Natural killer cell (primary cell): ENCODE measurements around the gene CALD1. TPM values are rescaled to one million over a fixed set of nuclear protein-coding genes. Genes with fewer than 3 reads are reported as not detected.

Source experiments
- ATAC-seq, 3 donors: fragments of 150-1000 bp in 2 of 3; fragments of 200-7000 bp in 1 of 3; cut with Tn5 transposase; 1 replicate in 1 of 3; 2 replicates in 2 of 3; pipeline ENCODE4 v1.10.0; 2021; ENCODE audit warnings: mild to moderate bottlenecking in 2 of 3, moderate library complexity in 2 of 3
- DNase-seq, 2 donors: peaks; one replicate each; pipeline versions ENCODE4 v3.0.0 to v3.0.0-alpha.2; 2013 to 2021; ENCODE audit warnings: mixed read lengths in 1 of 2
- H3K27ac ChIP-seq: one replicate; pipeline ENCODE4 v1.5.1; 2013; ENCODE audit warnings: mild to moderate bottlenecking, low read length
- H3K27me3 ChIP-seq: one replicate; pipeline ENCODE4 v1.6.1; 2013; ENCODE audit warnings: low read length; ENCODE audit not compliant: control insufficient read depth, insufficient read depth
- H3K36me3 ChIP-seq: one replicate; pipeline ENCODE4 v1.6.1; 2013; ENCODE audit warnings: low read length; ENCODE audit not compliant: control insufficient read depth, insufficient read depth
- H3K4me1 ChIP-seq: one replicate; pipeline ENCODE4 v1.6.1; 2013; ENCODE audit warnings: low read length; ENCODE audit not compliant: control insufficient read depth, insufficient read depth
- H3K4me3 ChIP-seq: one replicate; pipeline ENCODE4 v1.5.1; 2013; ENCODE audit warnings: low read length
- H3K9me3 ChIP-seq: one replicate; pipeline ENCODE4 v1.6.1; 2013; ENCODE audit warnings: low read length; ENCODE audit not compliant: control insufficient read depth, insufficient read depth
- H3K27ac Mint-ChIP-seq, 2 donors: one replicate each; pipeline ENCODE4 v1.8.0; 2022; ENCODE audit warnings: mild to moderate bottlenecking in 2 of 2, mixed read lengths in 2 of 2, moderate library complexity in 1 of 2
- H3K27me3 Mint-ChIP-seq, 2 donors: one replicate each; pipeline ENCODE4 v1.8.0; 2022; ENCODE audit warnings: low read depth in 2 of 2, mixed read lengths in 2 of 2
- H3K36me3 Mint-ChIP-seq: one replicate; pipeline ENCODE4 v1.8.0; 2022; ENCODE audit warnings: mixed read lengths
- H3K4me1 Mint-ChIP-seq, 2 donors: one replicate each; pipeline ENCODE4 v1.8.0; 2022; ENCODE audit warnings: mixed read lengths in 2 of 2
- H3K4me3 Mint-ChIP-seq: one replicate; pipeline ENCODE4 v1.8.0; 2022; ENCODE audit warnings: mild to moderate bottlenecking, moderate library complexity, mixed read lengths
- H3K9me3 Mint-ChIP-seq, 2 donors: one replicate each; pipeline ENCODE4 v1.8.0; 2022; ENCODE audit warnings: mixed read lengths in 2 of 2
- CTCF ChIP-seq: fragments of 200-600 bp; IDR thresholded peaks from one replicate; pipeline ENCODE4 v1.8.0; 2022; ENCODE audit warnings: antibody characterized with exemption
- WGBS: methylation state at CpG from one replicate; pipeline ENCODE4 v1.1.7; 2013; ENCODE audit warnings: missing lambda C conversion rate; ENCODE audit not compliant: insufficient coverage; 5-methylcytosine and 5-hydroxymethylcytosine counted together
- intact Hi-C: fragments of 100-400 bp; cut with micrococcal nuclease; formaldehyde crosslinking; loops from one replicate; pipeline ENCODE4 v1.14.2; 2022
- total RNA-seq, 4 donors: library from RNA; stranded (reverse); fragments of 120-200 nt in 1 of 4; gene quantifications; one replicate each; pipeline versions ENCODE4 v1.2.3 to v1.2.4, GENCODE V29; 2013 to 2022

The CALD1 gene
- total RNA-seq, 3 donors from 2014 or later (not counting 1 experiment from before 2014, with no cell fraction given): 0.14 to 2.5 (median 1.0) TPM

DNA sequence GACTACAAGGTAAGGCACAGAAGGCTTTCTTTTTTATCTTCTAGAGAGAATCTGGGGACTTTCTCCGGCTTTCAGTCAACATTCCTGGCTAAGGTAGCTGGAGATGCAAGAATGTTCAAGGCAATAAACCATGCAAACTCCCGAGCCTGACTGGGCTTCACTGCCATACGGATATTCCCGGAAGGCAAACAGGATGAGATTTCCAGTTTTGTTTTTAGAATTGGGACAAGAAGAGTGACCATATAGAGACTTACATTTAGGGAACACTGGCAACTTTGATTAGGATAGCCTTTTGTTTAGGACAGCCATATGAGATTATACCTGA, 269 bp downstream of the CALD1 start:
- peaks cover 5 to 48% of the 10 kb centered on the region in 2 donors for H3K27me3 Mint-ChIP-seq
- intact Hi-C loops: no loop called here
- peaks cover 3% of the 10 kb centered on the region for H3K4me1 ChIP-seq
- no peak overlapping the region for H3K27ac ChIP-seq
- no peaks in the 10 kb centered on the region for H3K9me3 Mint-ChIP-seq
- H3K9me3 ChIP-seq: no peaks in the 10 kb centered on the region
- H3K27me3 ChIP-seq: no peaks in the 10 kb centered on the region
- H3K4me3 ChIP-seq: no peak overlapping the region
- TF ChIP-seq CTCF: no peak
- DNase-seq (no peak), ATAC-seq (no peak)
- no peaks in the 10 kb centered on the region for H3K36me3 ChIP-seq
- H3K36me3 Mint-ChIP-seq: no peaks in the 10 kb centered on the region
- no peak overlapping the region for H3K4me3 Mint-ChIP-seq
- H3K4me1 Mint-ChIP-seq: no peaks in the 10 kb centered on the region
- WGBS: 83% methylated on average over 4 of the region's 4 CpGs
- H3K27ac Mint-ChIP-seq: no peak overlapping the region

GRCh38 chr7:134780166-134780828, 863 bp downstream of the CALD1 start:
- Histone ChIP-seq H3K4me3 (no peak overlapping the region), H3K4me1 (peaks cover 3% of the 10 kb centered on the region), H3K9me3 (no peaks in the 10 kb centered on the region), H3K36me3 (no peaks in the 10 kb centered on the region), H3K27ac (no peak overlapping the region), H3K27me3 (no peaks in the 10 kb centered on the region)
- Mint-ChIP-seq H3K4me1 (no peaks in the 10 kb centered on the region), H3K4me3 (no peak overlapping the region), H3K9me3 (no peaks in the 10 kb centered on the region), H3K27ac (no peak overlapping the region), H3K27me3 (peaks cover 5 to 42% of the 10 kb centered on the region in 2 donors), H3K36me3 (no peaks in the 10 kb centered on the region)
- ATAC-seq (no peak), DNase-seq (no peak)
- TF ChIP-seq CTCF: no peak
- intact Hi-C loops: no loop called here
- WGBS: 91% methylated on average over 3 of the region's 5 CpGs

DNA sequence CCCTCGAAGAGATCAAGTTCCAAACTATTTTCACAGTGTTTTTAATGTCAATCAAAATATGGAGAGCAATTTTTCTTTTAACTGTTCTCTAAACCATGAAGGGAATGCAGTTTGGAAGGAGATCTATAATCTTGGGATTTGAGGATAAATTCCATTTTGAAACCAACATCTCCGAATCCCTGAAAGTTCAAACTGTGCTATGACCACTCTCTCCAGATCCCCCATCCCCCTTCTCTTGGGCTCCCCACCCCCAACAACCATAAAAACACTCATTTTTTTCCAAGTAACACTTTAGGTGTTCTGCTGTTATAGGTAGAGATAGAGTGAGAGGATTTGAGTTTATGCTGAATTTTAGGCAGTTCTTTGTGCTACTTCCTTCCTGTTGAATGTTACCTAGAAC, 1.7 kb downstream of the CALD1 start:
- ATAC-seq: no peak
- WGBS: no CpG with 5 or more reads among the region's 2 CpGs

More for the DNA sequence above, 1.7 kb downstream of the CALD1 start:
- H3K27me3 ChIP-seq: no peaks in the 10 kb centered on the region
- Mint-ChIP-seq H3K27ac (no peak overlapping the region), H3K36me3 (no peaks in the 10 kb centered on the region), H3K4me3 (no peak overlapping the region), H3K27me3 (peaks cover 3 to 36% of the 10 kb centered on the region in 2 donors), H3K9me3 (no peaks in the 10 kb centered on the region), H3K4me1 (no peaks in the 10 kb centered on the region)
- no peaks in the 10 kb centered on the region for H3K36me3 ChIP-seq
- H3K9me3 ChIP-seq: no peaks in the 10 kb centered on the region
- no peak overlapping the region for H3K27ac ChIP-seq
- TF ChIP-seq CTCF: no peak
- no peak for DNase-seq
- H3K4me3 ChIP-seq: no peak overlapping the region
- intact Hi-C loops: no loop called here
- H3K4me1 ChIP-seq: peaks cover 3% of the 10 kb centered on the region
